ENCODE measurements around the gene GIMAP2.

GRCh38 chr7:150716939-150717338, 31.4 kb downstream of the GIMAP2 start:
- TF ChIP-seq, protein P1, sequence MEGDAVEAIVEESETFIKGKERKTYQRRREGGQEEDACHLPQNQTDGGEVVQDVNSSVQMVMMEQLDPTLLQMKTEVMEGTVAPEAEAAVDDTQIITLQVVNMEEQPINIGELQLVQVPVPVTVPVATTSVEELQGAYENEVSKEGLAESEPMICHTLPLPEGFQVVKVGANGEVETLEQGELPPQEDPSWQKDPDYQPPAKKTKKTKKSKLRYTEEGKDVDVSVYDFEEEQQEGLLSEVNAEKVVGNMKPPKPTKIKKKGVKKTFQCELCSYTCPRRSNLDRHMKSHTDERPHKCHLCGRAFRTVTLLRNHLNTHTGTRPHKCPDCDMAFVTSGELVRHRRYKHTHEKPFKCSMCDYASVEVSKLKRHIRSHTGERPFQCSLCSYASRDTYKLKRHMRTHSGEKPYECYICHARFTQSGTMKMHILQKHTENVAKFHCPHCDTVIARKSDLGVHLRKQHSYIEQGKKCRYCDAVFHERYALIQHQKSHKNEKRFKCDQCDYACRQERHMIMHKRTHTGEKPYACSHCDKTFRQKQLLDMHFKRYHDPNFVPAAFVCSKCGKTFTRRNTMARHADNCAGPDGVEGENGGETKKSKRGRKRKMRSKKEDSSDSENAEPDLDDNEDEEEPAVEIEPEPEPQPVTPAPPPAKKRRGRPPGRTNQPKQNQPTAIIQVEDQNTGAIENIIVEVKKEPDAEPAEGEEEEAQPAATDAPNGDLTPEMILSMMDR (IDR thresholded peaks at IDR 0.05): no peak
- TF ChIP-seq POLR2A (IDR thresholded peaks at IDR 0.05): no peak
- no peak for TF ChIP-seq EP300 (IDR thresholded peaks at IDR 0.05)
- no peak for TF ChIP-seq POLR2AphosphoS5 (IDR thresholded peaks at IDR 0.05)
